Non-pigmented ciliary epithelial cell (primary cell): ENCODE results near the gene SCAF11.
A peak's percentile ranks its signal among the peaks of the same experiment; 100 is the strongest.
"Not testable (repeated sequence)": the region's sequence is repeated elsewhere in the genome, so short reads cannot be mapped to it uniquely, and the experiment has no call there.

Source experiments
- DNase-seq: peaks from one replicate; pipeline ENCODE4 v3.0.0-alpha.2; 2010; ENCODE audit warnings: low read depth

The SCAF11 gene, protein sequence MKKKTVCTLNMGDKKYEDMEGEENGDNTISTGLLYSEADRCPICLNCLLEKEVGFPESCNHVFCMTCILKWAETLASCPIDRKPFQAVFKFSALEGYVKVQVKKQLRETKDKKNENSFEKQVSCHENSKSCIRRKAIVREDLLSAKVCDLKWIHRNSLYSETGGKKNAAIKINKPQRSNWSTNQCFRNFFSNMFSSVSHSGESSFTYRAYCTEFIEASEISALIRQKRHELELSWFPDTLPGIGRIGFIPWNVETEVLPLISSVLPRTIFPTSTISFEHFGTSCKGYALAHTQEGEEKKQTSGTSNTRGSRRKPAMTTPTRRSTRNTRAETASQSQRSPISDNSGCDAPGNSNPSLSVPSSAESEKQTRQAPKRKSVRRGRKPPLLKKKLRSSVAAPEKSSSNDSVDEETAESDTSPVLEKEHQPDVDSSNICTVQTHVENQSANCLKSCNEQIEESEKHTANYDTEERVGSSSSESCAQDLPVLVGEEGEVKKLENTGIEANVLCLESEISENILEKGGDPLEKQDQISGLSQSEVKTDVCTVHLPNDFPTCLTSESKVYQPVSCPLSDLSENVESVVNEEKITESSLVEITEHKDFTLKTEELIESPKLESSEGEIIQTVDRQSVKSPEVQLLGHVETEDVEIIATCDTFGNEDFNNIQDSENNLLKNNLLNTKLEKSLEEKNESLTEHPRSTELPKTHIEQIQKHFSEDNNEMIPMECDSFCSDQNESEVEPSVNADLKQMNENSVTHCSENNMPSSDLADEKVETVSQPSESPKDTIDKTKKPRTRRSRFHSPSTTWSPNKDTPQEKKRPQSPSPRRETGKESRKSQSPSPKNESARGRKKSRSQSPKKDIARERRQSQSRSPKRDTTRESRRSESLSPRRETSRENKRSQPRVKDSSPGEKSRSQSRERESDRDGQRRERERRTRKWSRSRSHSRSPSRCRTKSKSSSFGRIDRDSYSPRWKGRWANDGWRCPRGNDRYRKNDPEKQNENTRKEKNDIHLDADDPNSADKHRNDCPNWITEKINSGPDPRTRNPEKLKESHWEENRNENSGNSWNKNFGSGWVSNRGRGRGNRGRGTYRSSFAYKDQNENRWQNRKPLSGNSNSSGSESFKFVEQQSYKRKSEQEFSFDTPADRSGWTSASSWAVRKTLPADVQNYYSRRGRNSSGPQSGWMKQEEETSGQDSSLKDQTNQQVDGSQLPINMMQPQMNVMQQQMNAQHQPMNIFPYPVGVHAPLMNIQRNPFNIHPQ (N-terminal part only)

GRCh38 chr12:45990468-45991283 is at the start of gene SCAF11:
TSS of gene SCAF11 (minus strand) at chr12:45990574. CDS start at chr12:45964167, 26,407 bp downstream.
- DNase-seq: peak; percentile 99

- not testable (repeated sequence) for DNase-seq
Observed at GRCh38 chr12:46037066-46037465, 46.7 kb upstream of the SCAF11 start.

DNA sequence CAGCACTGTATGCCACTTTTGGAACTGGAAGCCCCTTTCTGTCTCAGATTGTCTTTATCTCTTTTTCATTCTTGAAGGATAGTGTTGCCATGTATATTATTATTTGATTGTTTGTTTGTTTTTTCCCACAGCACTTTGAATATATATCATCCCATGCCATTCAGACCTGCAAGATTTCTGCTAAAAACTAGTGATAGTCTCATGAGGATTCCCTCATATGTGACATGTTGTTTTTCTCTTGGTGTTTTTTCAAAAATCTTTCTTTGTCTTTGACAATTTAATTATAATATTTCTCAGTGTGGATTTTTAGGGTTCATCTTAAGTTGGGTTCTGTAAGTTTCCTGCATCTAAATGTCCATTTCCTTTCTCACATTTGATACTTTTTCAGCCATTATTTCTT is 36.8 kb upstream of the SCAF11 start:
- DNase-seq: no peak

- DNase-seq: no peak
Observed at GRCh38 chr12:46024099-46024498, 33.7 kb upstream of the SCAF11 start.

GRCh38 chr12:46020768-46021167 is 30.4 kb upstream of the SCAF11 start:
- DNase-seq: no peak

DNA sequence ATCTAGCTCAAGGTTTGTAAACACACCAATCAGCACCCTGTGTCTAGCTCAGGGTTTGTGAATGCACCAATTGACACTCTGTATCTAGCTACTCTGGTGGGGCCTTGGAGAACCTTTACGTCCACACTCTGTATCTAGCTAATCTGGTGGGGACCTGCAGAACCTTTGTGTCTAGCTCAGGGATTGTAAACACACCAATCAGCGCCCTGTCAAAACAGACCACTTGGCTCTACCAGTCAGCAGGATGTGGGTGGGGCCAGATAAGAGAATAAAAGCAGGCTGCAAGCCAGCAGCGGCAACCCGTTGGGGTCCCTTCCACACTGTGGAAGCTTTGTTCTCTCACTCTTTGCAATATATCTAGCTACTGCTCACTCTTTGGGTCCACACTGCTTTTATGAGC is 28.3 kb upstream of the SCAF11 start:
- DNase-seq: not testable (repeated sequence)

- not testable (repeated sequence) for DNase-seq
Observed at GRCh38 chr12:46017866-46018375, 27.5 kb upstream of the SCAF11 start.

GRCh38 chr12:46005823-46006222 is 15.4 kb upstream of the SCAF11 start:
- no peak for DNase-seq

- no peak for DNase-seq
Observed at GRCh38 chr12:46005151-46005797, 14.9 kb upstream of the SCAF11 start.

DNA sequence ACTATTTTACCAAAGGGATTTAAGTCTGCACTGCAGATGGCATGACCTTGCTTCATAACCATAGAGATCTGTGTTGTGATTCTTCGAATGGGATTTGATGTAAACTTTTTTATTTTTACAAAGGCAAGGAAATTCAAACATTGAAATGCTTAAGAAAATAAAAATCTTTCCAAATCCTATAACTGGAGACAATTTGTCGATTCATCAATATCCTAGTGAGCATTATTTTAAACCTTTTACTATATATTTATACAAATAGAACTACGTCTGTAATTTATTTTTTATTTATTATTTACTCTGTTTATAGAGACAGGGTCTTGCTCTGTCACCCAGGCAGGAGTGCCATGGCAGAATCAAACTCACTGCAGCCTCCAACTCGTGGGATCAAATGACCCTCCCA is 14.3 kb upstream of the SCAF11 start:
- DNase-seq: no peak

DNA sequence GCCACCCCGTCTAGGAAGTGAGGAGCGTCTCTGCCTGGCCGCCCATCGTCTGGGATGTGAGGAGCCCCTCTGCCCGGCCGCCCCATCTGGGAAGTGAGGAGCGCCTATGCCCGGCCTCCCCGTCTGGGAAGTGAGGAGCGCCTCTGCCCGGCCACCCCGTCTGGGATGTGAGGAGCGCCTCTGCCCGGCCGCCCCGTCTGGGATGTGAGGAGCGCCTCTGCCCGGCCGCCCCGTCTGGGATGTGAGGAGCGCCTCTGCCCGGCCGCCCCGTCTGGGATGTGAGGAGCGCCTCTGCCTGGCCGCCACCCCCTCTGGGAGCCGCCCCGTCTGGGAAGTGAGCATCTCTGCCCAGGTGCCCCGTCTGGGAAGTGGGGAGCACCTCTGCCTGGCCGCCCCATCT is 9.7 kb upstream of the SCAF11 start:
- DNase-seq: not testable (repeated sequence)

GRCh38 chr12:45994736-45995135 is 4.4 kb upstream of the SCAF11 start:
- no peak for DNase-seq

GRCh38 chr12:45991284-45992249 is 1.2 kb upstream of the SCAF11 start:
- DNase-seq: no peak

DNA sequence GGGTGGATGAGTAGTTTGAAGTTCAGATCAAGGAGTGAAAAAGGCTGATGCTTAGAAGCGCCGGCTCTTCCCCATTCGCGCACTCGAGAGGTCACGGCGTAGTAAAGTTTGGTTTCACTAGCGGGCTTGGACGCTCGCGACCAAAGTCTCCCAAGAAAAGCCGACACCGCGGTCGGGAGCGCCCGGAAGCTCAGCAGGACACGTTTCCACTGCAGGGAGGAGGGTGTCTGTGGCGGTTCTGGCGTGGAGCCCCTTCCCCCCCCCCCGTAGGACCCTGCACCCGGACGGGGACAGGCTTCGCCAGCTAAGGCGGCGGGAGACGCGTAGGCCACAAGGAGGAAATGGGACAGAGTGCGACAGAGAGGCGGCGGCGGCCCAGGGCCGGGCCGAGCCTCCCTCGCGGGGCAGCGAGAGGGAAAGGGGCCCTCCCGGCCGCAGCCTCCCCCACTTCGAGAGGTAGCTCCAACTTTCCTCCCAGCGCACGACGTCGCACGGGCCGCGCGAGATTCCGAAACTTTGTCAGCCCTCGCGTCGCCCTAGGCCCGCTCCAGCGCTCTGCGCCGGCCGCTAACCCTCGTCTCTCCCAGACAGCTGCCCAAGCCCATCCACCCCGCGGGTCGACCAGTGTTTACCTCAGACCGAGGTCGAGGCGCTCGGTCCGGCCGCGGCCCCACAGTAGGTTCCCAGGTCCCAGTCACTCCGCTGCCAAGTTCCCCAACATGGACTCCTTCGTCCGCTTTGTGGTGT is 480 bp downstream of the SCAF11 start:
- no peak for DNase-seq

GRCh38 chr12:45989287-45989686 is 1.1 kb downstream of the SCAF11 start:
- no peak for DNase-seq

GRCh38 chr12:45988264-45988663 is 2.1 kb downstream of the SCAF11 start:
- DNase-seq: no peak

DNA sequence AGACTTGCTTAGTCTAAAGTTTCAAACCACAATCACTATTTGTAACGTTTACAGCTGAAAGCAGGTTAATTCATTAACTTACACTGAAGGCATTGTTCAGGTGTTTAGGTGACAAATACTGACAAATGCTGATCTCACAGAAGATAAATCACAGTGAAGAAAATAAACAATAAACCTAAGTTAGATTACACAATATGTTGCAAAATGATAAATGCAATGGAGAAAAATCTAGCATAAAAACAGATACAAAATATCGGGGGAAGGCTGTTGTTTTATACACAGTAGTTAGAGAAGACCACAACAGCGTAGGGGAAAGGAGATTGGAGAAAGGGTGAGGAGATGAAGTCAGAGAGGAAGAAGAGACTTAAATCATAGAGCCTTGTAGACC is 3.0 kb downstream of the SCAF11 start:
- no peak for DNase-seq

GRCh38 chr12:45986641-45987339 is 3.6 kb downstream of the SCAF11 start:
- DNase-seq: no peak
